ENCODE data around the gene NEK11. TPM values are rescaled to one million over a fixed set of nuclear protein-coding genes. Genes with fewer than 3 reads are reported as not detected.

NEK11 gene
- total RNA-seq, 2 donors from 2014 or later, result 7.4 to 14.0 TPM

- no peak for DNase-seq (ENCODE audit: low spot score)
- Histone ChIP-seq H3K4me3 (no peak overlapping the region), H3K36me3 (no peaks in the 10 kb centered on the region), H3K4me1 (replicated peaks) (no peaks in the 10 kb centered on the region), H3K9me3 (no peaks in the 10 kb centered on the region), H3K27me3 (replicated peaks; ENCODE audit: insufficient read depth) (no peaks in the 10 kb centered on the region), H3K27ac (no peak overlapping the region)
- intact Hi-C loops (cut with DNase I), result no loop called here
- WGBS, result 88% methylated on average over 3 of the region's 3 CpGs
- TF ChIP-seq POLR2AphosphoS5 (IDR thresholded peaks at IDR 0.05), result no peak
These were observed 312.4 kb downstream of the NEK11 start for GRCh38 chr3:131338948-131339640.

GRCh38 chr3:131341761-131342160 lies 315.1 kb downstream of the NEK11 start:
- no peaks in the 10 kb centered on the region for H3K9me3 ChIP-seq
- no peak overlapping the region for H3K27ac ChIP-seq
- H3K4me3 ChIP-seq, result no peak overlapping the region
- intact Hi-C loops (cut with DNase I), result no loop called here
- H3K36me3 ChIP-seq, result no peaks in the 10 kb centered on the region
- DNase-seq (ENCODE audit: low spot score), result no peak
- TF ChIP-seq POLR2A (IDR thresholded peaks at IDR 0.05) (no peak), CTCF (IDR thresholded peaks at IDR 0.05) (no peak), POLR2AphosphoS5 (IDR thresholded peaks at IDR 0.05) (no peak)
- WGBS, result 100% methylated on average over 2 of the region's 2 CpGs
- H3K27me3 ChIP-seq (replicated peaks; ENCODE audit: insufficient read depth), result no peaks in the 10 kb centered on the region
- no peaks in the 10 kb centered on the region for H3K4me1 ChIP-seq (replicated peaks)

- no peak overlapping the region for H3K4me3 ChIP-seq
- no peaks in the 10 kb centered on the region for H3K36me3 ChIP-seq
- no peak for DNase-seq (ENCODE audit: low spot score)
- TF ChIP-seq POLR2AphosphoS5 (IDR thresholded peaks at IDR 0.05) (no peak), POLR2A (IDR thresholded peaks at IDR 0.05) (no peak), CTCF (IDR thresholded peaks at IDR 0.05) (no peak)
- intact Hi-C loops (cut with DNase I), result no loop called here
- no peak overlapping the region for H3K27ac ChIP-seq
- no peaks in the 10 kb centered on the region for H3K27me3 ChIP-seq (replicated peaks; ENCODE audit: insufficient read depth)
- no peaks in the 10 kb centered on the region for H3K4me1 ChIP-seq (replicated peaks)
- no peaks in the 10 kb centered on the region for H3K9me3 ChIP-seq
- 68% methylated on average over 2 of the region's 2 CpGs for WGBS
These were observed 322.2 kb downstream of the NEK11 start for GRCh38 chr3:131348911-131349310.

DNA sequence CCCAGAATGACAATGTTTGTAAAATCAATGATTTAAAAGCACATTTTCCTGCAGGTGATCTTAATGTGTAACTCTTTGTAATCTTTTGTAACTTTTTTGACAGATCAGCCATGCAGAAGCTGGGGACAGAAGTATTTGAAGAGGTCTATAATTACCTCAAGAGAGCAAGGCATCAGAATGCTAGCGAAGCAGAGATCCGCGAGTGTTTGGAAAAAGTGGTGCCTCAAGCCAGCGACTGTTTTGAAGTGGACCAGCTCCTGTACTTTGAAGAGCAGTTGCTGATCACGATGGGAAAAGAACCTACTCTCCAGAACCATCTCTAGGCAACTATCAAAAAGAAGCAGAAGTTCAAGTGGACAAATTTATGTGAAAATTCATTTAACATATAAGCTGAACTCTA lies 322.8 kb downstream of the NEK11 start:
- Histone ChIP-seq H3K4me1 (replicated peaks) (no peaks in the 10 kb centered on the region), H3K27me3 (replicated peaks; ENCODE audit: insufficient read depth) (no peaks in the 10 kb centered on the region), H3K4me3 (no peak overlapping the region), H3K27ac (no peak overlapping the region), H3K9me3 (no peaks in the 10 kb centered on the region), H3K36me3 (no peaks in the 10 kb centered on the region)
- no peak for DNase-seq (ENCODE audit: low spot score)
- TF ChIP-seq CTCF (IDR thresholded peaks at IDR 0.05) (no peak), POLR2AphosphoS5 (IDR thresholded peaks at IDR 0.05) (no peak), POLR2A (IDR thresholded peaks at IDR 0.05) (no peak)
- intact Hi-C loops (cut with DNase I), result no loop called here
- WGBS, result 92% methylated on average over 5 of the region's 5 CpGs

DNA sequence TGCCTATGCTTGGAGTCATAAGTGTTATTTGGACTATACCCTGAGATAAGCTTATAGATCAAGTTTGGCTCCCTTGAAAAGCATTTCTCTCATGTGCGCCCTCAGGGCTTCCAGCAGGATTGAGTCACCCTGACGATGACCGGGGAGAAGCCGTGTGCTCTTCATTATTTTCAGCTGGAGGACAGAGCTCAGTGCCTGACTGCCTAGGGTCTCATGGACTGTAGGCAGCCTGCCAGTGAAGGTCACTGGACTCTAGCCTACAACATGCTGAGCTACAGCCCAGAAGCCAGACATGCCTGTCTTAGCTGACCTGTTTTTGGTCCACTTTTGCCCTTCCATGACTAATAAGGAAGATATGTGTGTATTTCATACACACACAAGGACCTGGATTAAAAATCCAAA lies 323.3 kb downstream of the NEK11 start:
- no peak for DNase-seq (ENCODE audit: low spot score)
- 85% methylated on average over 4 of the region's 4 CpGs for WGBS
- TF ChIP-seq POLR2AphosphoS5 (IDR thresholded peaks at IDR 0.05) (no peak), CTCF (IDR thresholded peaks at IDR 0.05) (no peak), POLR2A (IDR thresholded peaks at IDR 0.05) (no peak)
- H3K27me3 ChIP-seq (replicated peaks; ENCODE audit: insufficient read depth), result no peaks in the 10 kb centered on the region
- H3K27ac ChIP-seq, result no peak overlapping the region
- intact Hi-C loops (cut with DNase I), result no loop called here
- no peaks in the 10 kb centered on the region for H3K4me1 ChIP-seq (replicated peaks)
- H3K9me3 ChIP-seq, result no peaks in the 10 kb centered on the region
- H3K36me3 ChIP-seq, result no peaks in the 10 kb centered on the region
- no peak overlapping the region for H3K4me3 ChIP-seq

Measured in prostate gland (tissue), 2 donors.